ENCODE measurements around the gene ATOH8.

GRCh38 chr2:85755122-85756027 lies 1.6 kb downstream of the ATOH8 start:
- TF ChIP-seq CTCF (IDR thresholded peaks at IDR 0.05) (no peak), POLR2A (IDR thresholded peaks at IDR 0.05) (peak in 1 of 2 donors; percentile 43)

Data from thyroid gland (tissue), 4 donors.